HTR-8/SVneo (cell line): Measurements from ENCODE around the gene PRELP.

Experiments used
- DNase-seq: peaks from one replicate; pipeline ENCODE4 v3.0.0; 2011; ENCODE audit warnings: low spot score, mixed read lengths; ENCODE audit not compliant: insufficient read length
- FAIRE-seq: peaks from 2 replicates; lab custom pipeline; 2011; peaks lifted over from hg19 to GRCh38; lab: Jason Lieb, UNC

Gene PRELP

DNA sequence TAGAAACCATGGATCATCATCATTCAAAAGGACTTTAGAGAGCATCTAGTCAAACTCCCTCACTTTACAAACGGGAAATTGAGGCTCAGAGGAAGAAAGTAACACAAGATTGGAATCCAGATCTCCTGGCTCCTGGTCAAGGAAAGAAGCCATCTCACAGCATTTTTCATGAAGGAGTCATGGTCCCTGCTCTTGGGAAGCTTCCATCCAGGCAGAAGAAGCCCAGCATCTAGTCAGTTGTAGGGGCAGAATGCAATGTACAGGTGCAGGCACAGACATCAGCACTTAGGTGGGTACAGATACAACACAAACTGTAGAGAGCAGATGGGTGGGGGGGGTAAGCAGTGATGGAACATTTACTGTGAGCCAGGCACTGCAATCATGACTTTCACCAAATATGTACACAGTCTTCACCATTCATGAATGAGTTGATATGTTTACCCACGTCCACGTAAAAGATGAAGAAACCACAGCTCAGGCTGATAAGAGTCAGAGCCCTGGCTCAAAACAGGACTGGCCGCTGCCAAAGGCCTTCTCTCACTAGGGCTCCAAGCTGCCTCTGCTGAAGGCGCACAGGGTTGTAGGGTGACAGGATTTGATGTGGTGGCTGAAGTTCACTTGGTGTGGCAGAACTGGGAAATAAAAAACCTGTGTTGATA, 62.3 kb downstream of the PRELP start:
- no peak for DNase-seq
- FAIRE-seq, result no peak

DNA sequence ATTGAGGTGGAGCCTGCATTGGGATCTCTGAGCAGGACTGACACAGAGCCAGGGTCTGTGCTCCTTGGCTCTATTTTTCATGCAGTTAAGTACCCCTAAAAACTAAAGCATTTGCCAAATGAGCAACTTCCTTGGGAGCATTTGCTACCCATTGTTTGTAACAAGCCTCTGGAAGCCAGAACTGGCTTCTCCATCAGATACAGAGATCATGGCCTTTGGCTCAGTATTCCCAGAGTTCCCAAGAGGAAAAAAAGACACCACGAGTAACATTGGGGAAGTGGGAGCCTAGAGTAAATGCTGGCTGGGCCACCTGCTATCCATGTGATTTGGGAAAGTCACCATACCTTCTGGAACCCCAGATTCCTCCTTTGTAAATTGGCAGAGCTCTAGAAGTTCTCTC, 63.1 kb downstream of the PRELP start:
- no peak for FAIRE-seq

DNA sequence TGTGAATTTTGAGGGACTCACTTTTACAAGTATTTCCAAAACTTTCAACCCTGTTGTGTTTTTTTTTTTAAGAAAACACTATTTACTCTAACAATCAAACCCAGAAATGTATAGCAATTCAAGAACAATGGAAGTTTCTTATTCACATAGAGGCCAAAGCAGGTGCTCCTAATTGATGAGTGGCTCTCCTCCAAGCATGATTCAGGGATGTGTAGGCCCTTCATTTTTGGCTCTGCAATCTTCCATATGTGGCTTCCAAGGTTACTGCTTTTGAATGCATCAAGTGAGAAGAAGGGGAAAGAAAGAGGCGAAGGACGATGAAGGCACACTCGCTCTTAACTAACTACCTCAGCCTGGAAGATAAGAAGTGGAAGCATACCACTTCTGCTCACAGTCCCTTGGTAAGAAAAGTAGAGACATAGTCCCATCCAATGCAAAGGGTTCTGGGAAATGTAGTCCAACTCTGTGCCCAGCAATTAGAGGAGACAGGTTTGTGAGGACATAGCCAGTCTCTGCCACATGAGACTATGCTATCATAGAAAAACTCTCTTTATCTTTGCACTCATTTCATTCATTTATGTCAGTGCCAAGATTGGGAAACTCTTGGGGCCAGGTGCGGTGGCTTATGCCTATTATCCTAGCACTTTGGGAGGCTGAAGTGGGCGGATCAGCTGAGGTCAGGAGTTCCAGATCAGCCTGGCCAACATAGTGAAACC, 64.4 kb downstream of the PRELP start:
- DNase-seq (no peak), FAIRE-seq (no peak)

More for the DNA sequence above, 63.1 kb downstream of the PRELP start:
- no peak for DNase-seq
